Measurements from ENCODE around the gene TRIM32.
"Not testable (repeated sequence)": the region's sequence is repeated elsewhere in the genome, so short reads cannot be mapped to it uniquely, and the experiment has no call there.

Gene TRIM32

GRCh38 chr9:116689486-116690032 is 2.5 kb downstream of the TRIM32 start:
- peak in 1 of 2 experiments; percentile 44 for DNase-seq
- no peak for TF ChIP-seq POLR2A (IDR thresholded peaks at IDR 0.05; ENCODE audit: low read length)
- TF ChIP-seq GATA1 (IDR thresholded peaks at IDR 0.05; ENCODE audit: low read depth, low read length) = no peak

- DNase-seq = not testable (repeated sequence)
Observed at GRCh38 chr9:116690805-116691204, 3.7 kb downstream of the TRIM32 start.

GRCh38 chr9:116691607-116692006 is 4.5 kb downstream of the TRIM32 start:
- TF ChIP-seq GATA1 (IDR thresholded peaks at IDR 0.05; ENCODE audit: low read depth, low read length) = no peak
- TF ChIP-seq POLR2A (IDR thresholded peaks at IDR 0.05; ENCODE audit: low read length) = no peak

GRCh38 chr9:116692616-116693015 is 5.5 kb downstream of the TRIM32 start:
- TF ChIP-seq POLR2A (IDR thresholded peaks at IDR 0.05; ENCODE audit: low read length) = no peak
- no peak for TF ChIP-seq GATA1 (IDR thresholded peaks at IDR 0.05; ENCODE audit: low read depth, low read length)
- no peak for DNase-seq

More at GRCh38 chr9:116691607-116692006, 4.5 kb downstream of the TRIM32 start:
- no peak for DNase-seq

GRCh38 chr9:116693233-116693731 is 6.2 kb downstream of the TRIM32 start:
- no peak for DNase-seq

GRCh38 chr9:116694785-116695291 is 7.7 kb downstream of the TRIM32 start:
- DNase-seq = no peak
- TF ChIP-seq GATA1 (IDR thresholded peaks at IDR 0.05; ENCODE audit: low read depth, low read length) (no peak), POLR2A (IDR thresholded peaks at IDR 0.05; ENCODE audit: low read length) (no peak)

More at GRCh38 chr9:116693233-116693731, 6.2 kb downstream of the TRIM32 start:
- TF ChIP-seq GATA1 (IDR thresholded peaks at IDR 0.05; ENCODE audit: low read depth, low read length) = no peak
- no peak for TF ChIP-seq POLR2A (IDR thresholded peaks at IDR 0.05; ENCODE audit: low read length)

GRCh38 chr9:116695438-116695837 is 8.3 kb downstream of the TRIM32 start:
- TF ChIP-seq GATA1 (IDR thresholded peaks at IDR 0.05; ENCODE audit: low read depth, low read length) = no peak
- TF ChIP-seq POLR2A (IDR thresholded peaks at IDR 0.05; ENCODE audit: low read length) = no peak
- no peak for DNase-seq

GRCh38 chr9:116697362-116697761 is 10.3 kb downstream of the TRIM32 start:
- no peak for DNase-seq
- TF ChIP-seq GATA1 (IDR thresholded peaks at IDR 0.05; ENCODE audit: low read depth, low read length) (no peak), POLR2A (IDR thresholded peaks at IDR 0.05; ENCODE audit: low read length) (no peak)

- no peak for DNase-seq
- TF ChIP-seq GATA1 (IDR thresholded peaks at IDR 0.05; ENCODE audit: low read depth, low read length) (no peak), POLR2A (IDR thresholded peaks at IDR 0.05; ENCODE audit: low read length) (no peak)
Observed at GRCh38 chr9:116697887-116698286, 10.8 kb downstream of the TRIM32 start.

GRCh38 chr9:116700279-116700678 is 13.2 kb downstream of the TRIM32 start:
- no peak for TF ChIP-seq POLR2A (IDR thresholded peaks at IDR 0.05; ENCODE audit: low read length)
- no peak for TF ChIP-seq GATA1 (IDR thresholded peaks at IDR 0.05; ENCODE audit: low read depth, low read length)
- no peak for DNase-seq

GRCh38 chr9:116700882-116701865 is 14.1 kb downstream of the TRIM32 start:
- no peak for TF ChIP-seq GATA1 (IDR thresholded peaks at IDR 0.05; ENCODE audit: low read depth, low read length)
- TF ChIP-seq POLR2A (IDR thresholded peaks at IDR 0.05; ENCODE audit: low read length) = no peak
- DNase-seq = no peak

GRCh38 chr9:116701940-116702642 is 15.0 kb downstream of the TRIM32 start:
- no peak for DNase-seq

GRCh38 chr9:116703634-116704033 is 16.5 kb downstream of the TRIM32 start:
- no peak for TF ChIP-seq POLR2A (IDR thresholded peaks at IDR 0.05; ENCODE audit: low read length)
- TF ChIP-seq GATA1 (IDR thresholded peaks at IDR 0.05; ENCODE audit: low read depth, low read length) = no peak
- DNase-seq = no peak

More at GRCh38 chr9:116701940-116702642, 15.0 kb downstream of the TRIM32 start:
- TF ChIP-seq GATA1 (IDR thresholded peaks at IDR 0.05; ENCODE audit: low read depth, low read length) (no peak), POLR2A (IDR thresholded peaks at IDR 0.05; ENCODE audit: low read length) (no peak)

- no peak for DNase-seq
- TF ChIP-seq POLR2A (IDR thresholded peaks at IDR 0.05; ENCODE audit: low read length) (no peak), GATA1 (IDR thresholded peaks at IDR 0.05; ENCODE audit: low read depth, low read length) (no peak)
Observed at GRCh38 chr9:116704470-116704869, 17.4 kb downstream of the TRIM32 start.

Measured in erythroblast (primary cell).